HEK293T (cell line): ENCODE data around the gene SEMA6C.

Experiments
- BHLHE40 ChIP-seq: fragments of 450-650 bp; IDR thresholded peaks from 2 replicates; pipeline ENCODE4 v1.6.1; 2016; ENCODE audit warnings: mild to moderate bottlenecking, moderate library complexity, borderline replicate concordance
- FOXA1 ChIP-seq: fragments of 450-650 bp; IDR thresholded peaks from 2 replicates; pipeline ENCODE4 v1.6.1; 2016; ENCODE audit warnings: mild to moderate bottlenecking
- SP1 ChIP-seq: fragments of 450-650 bp; IDR thresholded peaks from 2 replicates; pipeline ENCODE4 v1.6.1; 2017

GRCh38 chr1:151192047-151192446 lies 45.6 kb upstream of the SEMA6C start:
- TF ChIP-seq SP1: no peak
- no peak for TF ChIP-seq BHLHE40
- no peak for TF ChIP-seq FOXA1
